Activated CD8-positive, alpha-beta memory T cell treated with anti-CD3 and anti-CD28 coated beads for 24 hours (primary cell): Measurements from ENCODE around the gene TFF1.

Source experiments
- DNase-seq: peaks from one replicate; pipeline ENCODE4 v3.0.0-alpha.2; 2020

The TFF1 gene

GRCh38 chr21:42358937-42359336 is 7.4 kb downstream of the TFF1 start:
- DNase-seq = no peak

GRCh38 chr21:42358261-42358660 is 8.1 kb downstream of the TFF1 start:
- no peak for DNase-seq

GRCh38 chr21:42357307-42357706 is 9.0 kb downstream of the TFF1 start:
- DNase-seq = no peak

- no peak for DNase-seq
Observed at GRCh38 chr21:42356650-42357049, 9.7 kb downstream of the TFF1 start.

GRCh38 chr21:42356046-42356445 is 10.3 kb downstream of the TFF1 start:
- no peak for DNase-seq

- DNase-seq = no peak
Observed at GRCh38 chr21:42353623-42354022, 12.7 kb downstream of the TFF1 start.

- peak; percentile 40 for DNase-seq
Observed at GRCh38 chr21:42352441-42353095, 13.8 kb downstream of the TFF1 start.

GRCh38 chr21:42351626-42352440 is 14.5 kb downstream of the TFF1 start:
- peak; percentile 43 for DNase-seq

- DNase-seq = peak; percentile 38
Observed at GRCh38 chr21:42350927-42351426, 15.4 kb downstream of the TFF1 start, which contains the start of gene TFF2. Gene TFF2 (minus strand): TSS chr21:42350994. CDS start chr21:42350957, 37 bp downstream.

- DNase-seq = peak; percentile 43
Observed at GRCh38 chr21:42350318-42350910, 15.9 kb downstream of the TFF1 start.

GRCh38 chr21:42349420-42350317 is 16.7 kb downstream of the TFF1 start:
- peak; percentile 32 for DNase-seq

GRCh38 chr21:42348762-42349161 is 17.6 kb downstream of the TFF1 start:
- no peak for DNase-seq

- DNase-seq = peak; percentile 47
Observed at GRCh38 chr21:42347601-42348327, 18.6 kb downstream of the TFF1 start.

GRCh38 chr21:42346866-42347600 is 19.3 kb downstream of the TFF1 start:
- peak; percentile 37 for DNase-seq

- no peak for DNase-seq
Observed at GRCh38 chr21:42346441-42346840, 19.9 kb downstream of the TFF1 start.

GRCh38 chr21:42344631-42345030 is 21.7 kb downstream of the TFF1 start:
- DNase-seq = peak; percentile 42

GRCh38 chr21:42343963-42344510 is 22.3 kb downstream of the TFF1 start:
- DNase-seq = peak; percentile 32

GRCh38 chr21:42343556-42343955 is 22.8 kb downstream of the TFF1 start:
- DNase-seq = no peak

- peak; percentile 33 for DNase-seq
Observed at GRCh38 chr21:42343101-42343500, 23.2 kb downstream of the TFF1 start.

GRCh38 chr21:42341776-42342542 is 24.4 kb downstream of the TFF1 start:
- no peak for DNase-seq
